ENCODE data around the gene PTPRK.

Gene PTPRK

GRCh38 chr6:128337619-128338018 lies 182.8 kb downstream of the PTPRK start:
- Histone ChIP-seq H3K9ac (no peak overlapping the region), H3K9me3 (ENCODE audit: control insufficient read depth, low read length) (no peaks in the 10 kb centered on the region), H3K4me2 (ENCODE audit: low read length) (no peak overlapping the region), H3K36me3 (ENCODE audit: control insufficient read depth, insufficient read depth, low read length) (no peaks in the 10 kb centered on the region), H2AFZ (no peak overlapping the region), H3K4me1 (no peaks in the 10 kb centered on the region), H3K4me3 (ENCODE audit: low read depth, low read length) (no peak overlapping the region), H3K27me3 (ENCODE audit: control insufficient read depth, insufficient read depth, low read length) (no peaks in the 10 kb centered on the region), H3K79me2 (no peaks in the 10 kb centered on the region), H3K27ac (no peak overlapping the region)
- TF ChIP-seq CTCF (IDR thresholded peaks at IDR 0.05), result no peak

- Histone ChIP-seq H3K4me2 (ENCODE audit: low read length) (no peak overlapping the region), H2AFZ (no peak overlapping the region), H3K9me3 (ENCODE audit: control insufficient read depth, low read length) (no peaks in the 10 kb centered on the region), H3K36me3 (ENCODE audit: control insufficient read depth, insufficient read depth, low read length) (no peaks in the 10 kb centered on the region), H3K4me3 (ENCODE audit: low read depth, low read length) (no peak overlapping the region), H3K9ac (no peak overlapping the region), H3K27me3 (ENCODE audit: control insufficient read depth, insufficient read depth, low read length) (no peaks in the 10 kb centered on the region), H3K27ac (no peak overlapping the region), H3K79me2 (no peaks in the 10 kb centered on the region), H3K4me1 (no peaks in the 10 kb centered on the region)
- TF ChIP-seq CTCF (IDR thresholded peaks at IDR 0.05), result no peak
Measured at GRCh38 chr6:128336436-128337095, 183.8 kb downstream of the PTPRK start.

GRCh38 chr6:128335963-128336362 lies 184.4 kb downstream of the PTPRK start:
- Histone ChIP-seq H3K27me3 (ENCODE audit: control insufficient read depth, insufficient read depth, low read length) (no peaks in the 10 kb centered on the region), H3K4me3 (ENCODE audit: low read depth, low read length) (no peak overlapping the region), H3K4me2 (ENCODE audit: low read length) (no peak overlapping the region), H3K79me2 (no peaks in the 10 kb centered on the region), H3K4me1 (no peaks in the 10 kb centered on the region), H3K36me3 (ENCODE audit: control insufficient read depth, insufficient read depth, low read length) (no peaks in the 10 kb centered on the region), H3K9me3 (ENCODE audit: control insufficient read depth, low read length) (no peaks in the 10 kb centered on the region), H3K9ac (no peak overlapping the region), H3K27ac (no peak overlapping the region), H2AFZ (no peak overlapping the region)
- TF ChIP-seq CTCF (IDR thresholded peaks at IDR 0.05), result no peak

- Histone ChIP-seq H3K4me3 (ENCODE audit: low read depth, low read length) (no peak overlapping the region), H3K27ac (no peak overlapping the region), H3K9ac (no peak overlapping the region), H3K4me1 (no peaks in the 10 kb centered on the region), H3K79me2 (no peaks in the 10 kb centered on the region), H3K9me3 (ENCODE audit: control insufficient read depth, low read length) (no peaks in the 10 kb centered on the region), H3K27me3 (ENCODE audit: control insufficient read depth, insufficient read depth, low read length) (no peaks in the 10 kb centered on the region), H2AFZ (no peak overlapping the region), H3K4me2 (ENCODE audit: low read length) (no peak overlapping the region), H3K36me3 (ENCODE audit: control insufficient read depth, insufficient read depth, low read length) (no peaks in the 10 kb centered on the region)
- TF ChIP-seq CTCF (IDR thresholded peaks at IDR 0.05), result no peak
Measured at GRCh38 chr6:128333581-128334223, 186.7 kb downstream of the PTPRK start.

- Histone ChIP-seq H3K36me3 (ENCODE audit: control insufficient read depth, insufficient read depth, low read length) (no peaks in the 10 kb centered on the region), H3K4me1 (no peaks in the 10 kb centered on the region), H2AFZ (no peak overlapping the region), H3K27me3 (ENCODE audit: control insufficient read depth, insufficient read depth, low read length) (no peaks in the 10 kb centered on the region), H3K9me3 (ENCODE audit: control insufficient read depth, low read length) (no peaks in the 10 kb centered on the region), H3K4me2 (ENCODE audit: low read length) (no peak overlapping the region), H3K4me3 (ENCODE audit: low read depth, low read length) (no peak overlapping the region), H3K27ac (no peak overlapping the region), H3K79me2 (no peaks in the 10 kb centered on the region), H3K9ac (no peak overlapping the region)
- TF ChIP-seq CTCF (IDR thresholded peaks at IDR 0.05), result no peak
Measured at GRCh38 chr6:128327890-128328289, 192.5 kb downstream of the PTPRK start.

Measured in parathyroid adenoma (tissue), 2 donors.